GM19324 (cell line): ENCODE measurements around the gene GSE1.

Experiments
- ATAC-seq: cut with Tn5 transposase; IDR thresholded peaks from one replicate; pipeline ENCODE4 v1.9.1; 2021; ENCODE audit warnings: mild to moderate bottlenecking, moderate library complexity; ENCODE audit not compliant: unreplicated experiment, low FRiP score

GSE1 gene

GRCh38 chr16:85615852-85616606, 2.9 kb downstream of the GSE1 start:
- ATAC-seq, result no peak

DNA sequence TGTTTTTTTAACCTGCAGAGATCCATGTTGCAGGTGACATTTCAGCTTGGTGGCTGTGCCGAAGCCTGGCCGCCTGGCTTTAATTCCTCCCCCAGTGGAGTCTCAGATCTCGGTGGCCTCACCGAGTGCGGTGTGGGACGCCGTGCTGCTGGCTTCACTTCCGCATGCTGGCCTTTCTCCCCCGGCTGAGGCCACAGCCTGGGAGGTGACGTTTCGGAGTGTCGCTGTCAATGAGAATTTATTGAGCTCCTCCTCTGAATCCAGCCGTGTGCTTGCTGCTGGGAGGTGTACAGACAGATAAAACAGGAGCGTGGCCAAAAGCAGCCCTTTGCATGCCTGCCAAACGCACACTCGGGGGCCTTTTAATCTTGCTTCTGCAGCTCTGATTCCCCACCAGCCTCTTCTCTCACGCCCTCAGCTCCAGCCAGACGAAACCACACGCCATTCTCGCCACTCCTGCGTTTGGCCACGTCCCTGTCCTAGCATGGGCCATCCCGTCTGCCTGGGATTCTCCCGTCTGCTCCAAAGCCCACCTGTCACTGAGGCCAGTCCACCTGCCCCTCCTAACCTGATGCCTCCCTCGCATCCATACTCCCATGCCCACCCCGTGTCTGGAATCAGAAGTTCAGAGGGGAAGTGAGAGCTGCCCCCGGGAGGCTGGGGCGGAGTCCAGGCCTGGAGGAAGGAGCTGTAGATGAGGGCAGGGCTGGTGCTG, 3.6 kb downstream of the GSE1 start:
- ATAC-seq, result no peak

DNA sequence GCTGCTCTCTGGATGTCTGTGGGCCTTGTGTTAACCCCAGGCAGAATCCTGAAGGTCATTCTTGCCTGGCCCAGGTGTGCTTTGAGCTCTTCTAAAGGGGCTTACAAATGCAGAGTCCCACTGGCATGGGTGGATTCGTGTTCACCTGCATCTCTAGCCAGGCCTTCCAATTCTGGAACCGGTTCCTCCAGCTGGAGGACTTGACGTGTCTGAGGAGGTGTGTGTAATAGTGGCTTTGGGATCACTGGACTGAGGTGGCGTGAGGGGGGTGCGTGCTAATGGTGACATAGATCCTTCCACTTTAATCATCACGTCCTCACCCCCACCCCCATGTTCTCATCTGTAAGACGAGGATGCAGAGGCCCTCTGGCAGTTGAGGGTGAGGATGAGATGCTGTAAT, 4.8 kb downstream of the GSE1 start:
- no peak for ATAC-seq

DNA sequence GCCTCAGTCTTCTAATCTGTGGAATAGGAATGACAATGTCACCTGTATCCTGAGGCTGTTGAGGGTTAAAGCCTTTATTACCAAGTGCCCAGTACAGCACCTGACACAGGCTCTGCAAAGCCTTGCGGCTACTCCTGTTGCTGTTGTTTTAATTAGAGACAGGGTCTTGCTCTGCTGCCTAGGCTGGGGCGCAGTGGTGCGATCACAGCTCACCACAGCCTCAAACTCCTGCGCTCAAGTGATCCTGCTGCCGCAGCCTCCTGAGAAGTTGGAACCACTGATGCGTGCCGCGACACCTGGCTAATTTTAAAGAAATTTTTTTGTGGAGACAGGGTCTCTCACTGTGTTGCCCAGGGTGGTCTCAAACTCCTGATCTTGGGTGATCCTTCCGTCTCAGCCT, 5.4 kb downstream of the GSE1 start:
- no peak for ATAC-seq

- ATAC-seq, result no peak
These were observed 6.2 kb downstream of the GSE1 start for GRCh38 chr16:85619101-85619891.

DNA sequence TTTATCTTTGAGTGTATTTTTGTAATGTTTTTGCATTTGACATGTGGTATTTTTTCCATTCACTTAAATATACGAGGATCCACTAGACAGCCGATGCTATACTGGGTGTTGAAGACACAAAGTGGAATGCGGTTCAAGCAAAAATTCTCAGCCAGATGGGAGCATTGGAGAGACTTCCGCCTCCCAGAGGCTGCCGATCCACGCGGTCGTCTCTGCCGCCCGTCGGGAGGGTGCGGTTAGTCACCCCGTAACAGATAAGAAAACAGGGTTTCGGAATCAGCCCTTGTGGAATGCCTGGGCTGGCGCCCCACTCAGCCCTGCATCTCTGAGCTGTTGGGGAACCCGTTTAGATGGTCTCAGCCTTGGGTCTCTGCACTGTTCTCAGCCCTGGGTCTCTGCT, 7.3 kb downstream of the GSE1 start:
- no peak for ATAC-seq

DNA sequence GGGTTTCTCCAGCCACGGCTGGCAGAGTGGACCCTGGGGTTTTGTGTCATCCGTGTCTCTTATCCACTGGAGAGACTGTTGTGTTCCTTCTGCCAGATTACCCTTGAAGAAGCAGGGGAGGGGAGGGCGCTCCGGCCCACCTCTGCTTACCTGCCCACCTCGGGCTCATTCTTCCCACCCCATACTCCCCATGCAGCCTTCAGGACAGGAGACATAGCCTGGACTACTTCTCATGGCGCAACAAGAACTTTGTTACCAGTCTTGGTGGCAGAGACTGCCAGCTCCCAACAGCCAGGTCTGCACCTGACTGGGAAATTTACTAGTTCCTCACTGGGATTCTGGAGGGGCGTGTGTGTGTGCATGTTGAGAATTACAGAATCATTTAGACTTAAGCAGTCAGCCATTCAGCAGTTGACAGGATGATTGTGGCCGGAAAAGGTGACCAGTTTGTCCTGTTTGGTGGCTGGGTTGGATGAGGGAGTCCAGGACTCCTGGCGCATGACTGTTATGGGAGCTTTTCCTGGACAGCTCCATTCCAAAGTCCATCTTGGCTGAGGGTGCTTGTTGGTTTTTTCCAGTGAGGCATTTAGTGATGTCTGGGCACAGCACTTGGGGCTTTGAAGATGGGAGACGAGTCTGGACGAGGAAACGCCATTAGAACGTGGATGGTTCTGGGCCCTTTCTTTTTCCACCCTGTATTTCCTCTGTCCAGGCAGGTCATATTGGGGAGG, 8.7 kb downstream of the GSE1 start:
- ATAC-seq, result no peak

DNA sequence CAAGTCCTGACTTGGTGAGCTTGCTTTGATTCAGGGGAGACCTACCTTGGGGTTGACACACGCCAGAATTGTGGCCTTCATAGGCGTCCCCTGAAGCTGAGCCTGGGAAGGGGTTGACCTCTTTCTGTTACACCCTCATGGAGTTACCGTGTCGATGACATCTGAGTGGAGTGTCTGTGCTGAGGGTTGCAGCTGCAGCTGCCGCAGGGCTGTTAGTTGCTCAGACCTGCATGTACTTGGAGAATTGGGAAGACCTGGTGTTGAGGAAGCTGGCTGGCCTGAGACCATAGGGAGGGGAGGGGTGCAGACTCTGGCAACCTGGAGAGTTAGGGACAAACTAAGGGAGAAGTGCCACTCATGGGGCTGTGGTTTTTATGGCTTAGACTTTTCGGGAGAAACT, 9.6 kb downstream of the GSE1 start:
- no peak for ATAC-seq

GRCh38 chr16:85623250-85623649, 10.1 kb downstream of the GSE1 start:
- ATAC-seq, result no peak

DNA sequence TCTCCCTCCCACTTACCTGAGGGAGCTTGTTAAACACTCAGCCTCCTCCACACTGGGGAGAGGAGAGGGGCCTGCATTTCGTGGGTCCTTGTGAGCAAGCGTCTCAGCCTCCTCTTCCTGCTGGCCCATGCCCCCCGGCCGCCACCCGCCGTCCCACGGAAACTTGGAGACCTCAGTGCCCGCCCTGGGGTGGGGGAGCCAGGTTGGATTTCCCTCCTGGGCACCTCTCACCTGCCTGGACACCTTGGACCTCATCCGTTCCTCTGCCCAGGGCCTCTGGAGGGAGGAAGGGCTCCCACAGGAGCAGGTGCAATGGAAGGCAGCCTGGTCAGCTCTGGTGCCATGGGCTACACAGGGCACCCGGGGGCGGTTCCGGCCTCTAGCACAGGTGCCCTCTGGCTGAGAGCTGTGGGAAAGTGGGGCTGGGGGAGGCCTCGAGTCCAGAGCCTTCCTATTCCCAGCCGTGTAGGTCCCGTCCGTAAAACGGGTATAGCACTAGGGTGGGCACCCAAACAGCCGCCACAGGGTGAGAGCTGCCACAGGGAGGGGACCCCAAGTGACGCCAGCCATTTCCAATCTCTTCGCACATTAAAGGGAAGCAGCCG, 11.0 kb downstream of the GSE1 start:
- no peak for ATAC-seq

- ATAC-seq, result no peak
These were observed 11.5 kb downstream of the GSE1 start for GRCh38 chr16:85624646-85625045.

GRCh38 chr16:85625053-85625452, 11.9 kb downstream of the GSE1 start:
- ATAC-seq, result no peak

DNA sequence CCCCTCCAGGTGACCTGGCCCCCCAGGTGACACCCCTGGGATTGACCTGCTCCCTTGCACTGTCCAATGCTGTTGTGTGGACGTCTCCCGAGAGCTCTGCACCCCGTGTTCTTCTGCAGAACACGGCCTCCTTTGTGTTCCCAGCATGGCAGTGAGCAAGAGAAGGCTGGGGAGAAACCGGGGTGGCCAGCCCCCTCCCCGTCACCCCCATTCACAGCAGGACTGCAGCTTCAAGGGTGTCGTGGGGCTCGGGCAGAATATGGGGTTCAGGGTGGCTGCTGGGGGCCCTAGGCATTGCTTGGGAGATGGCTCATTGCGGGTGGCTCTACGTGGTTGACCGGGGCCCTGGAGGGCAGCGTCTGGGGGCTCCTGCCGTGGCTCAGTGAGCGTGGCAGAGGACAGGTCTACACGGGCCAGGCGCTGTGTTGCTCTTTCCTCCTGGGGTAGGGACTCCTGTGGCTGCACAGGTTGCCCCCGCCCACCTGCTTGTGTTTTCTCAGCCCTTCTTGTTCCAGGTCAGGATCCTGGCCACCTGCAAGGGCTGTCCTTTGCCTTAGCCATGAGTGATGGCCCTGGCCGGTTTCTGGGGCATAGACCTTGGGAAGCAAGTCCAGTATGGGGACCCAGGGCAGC, 12.5 kb downstream of the GSE1 start:
- ATAC-seq, result no peak

GRCh38 chr16:85626191-85626981, 13.3 kb downstream of the GSE1 start:
- ATAC-seq, result no peak

DNA sequence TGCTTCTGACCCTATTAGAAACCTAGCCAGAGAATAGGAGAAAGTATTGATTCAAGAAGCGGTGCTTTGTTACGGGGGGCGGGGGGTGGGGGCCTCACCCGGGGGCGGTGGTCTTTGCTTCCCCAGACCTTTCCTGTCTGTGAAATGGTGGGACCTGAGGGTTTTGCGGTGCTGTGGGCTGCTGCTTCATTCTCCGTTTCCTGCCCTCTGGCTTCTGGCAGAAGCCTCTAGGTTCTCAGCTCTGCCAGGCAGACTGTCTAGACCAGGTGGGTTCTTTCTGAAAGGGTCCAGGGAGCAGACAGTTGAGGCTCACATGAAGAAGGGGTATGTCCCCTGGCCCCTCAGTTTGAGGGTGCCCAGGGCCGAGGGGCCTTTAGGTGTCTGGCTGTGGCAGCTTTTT, 14.0 kb downstream of the GSE1 start:
- ATAC-seq, result no peak

DNA sequence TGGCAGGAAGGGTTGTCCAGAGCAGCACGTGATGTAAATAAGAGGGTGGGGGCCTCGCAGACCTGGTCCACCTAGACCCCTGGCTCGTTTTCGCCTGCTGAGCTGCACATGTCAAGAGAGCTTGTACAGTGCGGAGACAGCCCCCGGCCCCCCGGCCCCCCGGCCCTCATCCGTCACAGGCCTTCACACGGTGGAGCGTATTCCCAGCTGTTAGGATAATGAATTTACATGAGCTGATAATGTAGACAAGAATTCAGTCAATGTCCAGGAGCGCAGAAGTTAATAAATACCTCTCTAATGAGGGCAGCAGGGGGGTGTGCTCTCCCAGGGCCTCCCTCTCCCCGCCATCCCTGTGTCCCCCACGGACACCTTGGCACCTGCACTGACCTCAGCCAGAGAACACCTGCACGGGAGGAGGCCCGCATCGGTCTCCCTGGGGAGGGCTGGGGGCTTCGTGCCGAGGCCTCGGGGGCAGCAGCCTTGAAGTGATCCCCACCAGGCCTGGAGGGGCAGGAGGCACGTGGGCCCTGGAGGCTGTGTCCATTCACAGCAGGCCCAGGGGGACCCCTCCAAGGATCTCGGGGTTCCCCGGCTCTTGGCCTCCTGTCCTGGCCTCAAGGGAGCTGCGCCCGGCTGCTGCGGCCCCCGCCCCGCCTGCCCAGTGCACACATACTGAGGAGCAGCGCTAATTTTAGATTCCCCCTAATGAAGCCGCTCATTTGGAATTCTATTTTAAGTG, 14.6 kb downstream of the GSE1 start:
- no peak for ATAC-seq

GRCh38 chr16:85628265-85628556, 15.1 kb downstream of the GSE1 start:
- no peak for ATAC-seq

- no peak for ATAC-seq
These were observed 15.5 kb downstream of the GSE1 start for GRCh38 chr16:85628645-85629044.

GRCh38 chr16:85629326-85629725, 16.2 kb downstream of the GSE1 start:
- no peak for ATAC-seq
